HG03575 (cell line): ENCODE results near the gene JUP.
"Not testable (repeated sequence)": the region's sequence is repeated elsewhere in the genome, so short reads cannot be mapped to it uniquely, and the experiment has no call there.

Experiments
- ATAC-seq: cut with Tn5 transposase; IDR thresholded peaks from one replicate; pipeline ENCODE4 v1.9.1; 2021; ENCODE audit not compliant: unreplicated experiment, insufficient number of reproducible peaks, low FRiP score; ENCODE audit errors: extremely low read depth

JUP gene

DNA sequence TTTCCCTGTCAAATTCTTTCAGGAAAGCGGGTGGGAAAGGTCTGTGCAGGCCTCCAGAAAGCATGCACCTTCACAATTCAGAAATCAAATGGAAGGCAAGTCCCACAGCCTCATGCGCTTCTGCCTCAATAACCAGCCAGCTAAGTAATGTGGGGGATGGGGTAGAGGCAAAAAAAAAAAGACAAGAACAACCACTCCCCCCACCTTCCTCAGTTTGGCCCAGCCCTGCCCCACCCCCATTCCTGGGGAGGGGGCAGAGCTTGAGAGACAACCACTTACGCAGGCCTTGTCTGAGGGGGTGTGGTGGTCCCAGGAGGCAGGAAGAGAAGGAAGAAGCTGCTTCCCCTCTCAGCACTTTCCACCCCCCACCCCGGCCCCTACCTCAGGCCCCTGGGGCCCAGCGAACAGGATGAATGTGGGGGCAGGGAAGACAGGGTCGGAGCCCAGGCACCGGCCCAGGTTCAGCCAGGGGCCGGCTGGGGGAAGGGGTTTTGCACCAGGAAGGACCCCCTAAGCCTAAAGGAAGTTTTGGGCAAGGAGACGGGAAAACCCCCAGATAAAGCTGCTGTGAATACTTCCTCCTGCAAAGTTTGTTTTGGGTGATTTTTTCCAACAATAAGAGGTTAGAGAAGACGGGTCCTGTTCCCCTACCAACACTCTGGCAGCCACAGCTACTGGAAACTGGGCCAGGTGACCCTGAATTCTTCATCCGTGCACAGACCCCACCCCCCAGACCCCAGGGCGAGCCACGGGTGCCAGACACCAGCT lies 1.2 kb downstream of the JUP start:
- ATAC-seq, result no peak

DNA sequence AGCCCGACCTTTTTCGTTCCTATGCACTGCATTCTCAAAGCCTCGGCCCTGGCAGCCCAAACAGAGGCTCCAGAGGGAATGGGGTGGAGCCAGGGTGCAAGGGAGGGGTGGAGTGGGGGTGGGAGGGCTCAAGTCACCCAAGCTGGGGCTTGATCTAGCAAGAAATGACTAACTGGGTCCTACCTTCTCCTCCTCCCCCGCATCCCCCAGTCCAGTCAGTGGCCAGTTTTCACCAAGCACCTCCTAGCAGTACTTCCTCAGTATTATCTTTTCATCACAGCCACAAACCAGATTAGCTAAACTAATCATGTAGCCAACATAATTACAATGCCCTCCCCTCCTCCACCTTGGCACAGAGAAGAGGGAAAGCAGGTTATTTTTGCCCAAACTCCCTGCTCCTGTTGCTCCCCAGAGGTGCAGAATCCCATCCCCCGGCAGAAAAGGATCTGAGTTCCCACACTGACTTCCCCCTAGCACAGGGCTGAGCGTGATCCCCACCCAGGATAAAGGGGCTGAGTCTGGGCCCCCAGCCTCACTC lies 2.2 kb downstream of the JUP start:
- ATAC-seq, result no peak

DNA sequence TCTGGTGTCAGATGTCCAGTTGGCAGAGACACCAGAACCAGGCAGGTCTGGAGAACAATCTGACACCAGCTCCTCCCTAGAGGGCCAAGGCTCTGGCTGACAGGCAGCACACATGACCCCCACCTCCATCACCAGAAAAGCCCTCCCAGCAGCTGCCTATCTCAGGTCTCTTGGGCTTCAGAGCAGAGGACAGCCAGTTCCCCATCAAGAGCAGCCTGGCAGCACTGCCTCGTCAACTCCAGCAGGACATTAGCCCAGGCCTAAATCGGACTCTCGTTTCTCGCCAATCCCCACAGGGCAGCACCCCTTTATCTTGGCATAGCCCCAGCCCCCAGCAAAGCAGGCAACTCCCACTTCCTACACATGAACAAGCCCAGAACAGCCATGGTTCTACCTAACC lies 4.4 kb downstream of the JUP start:
- ATAC-seq, result no peak

DNA sequence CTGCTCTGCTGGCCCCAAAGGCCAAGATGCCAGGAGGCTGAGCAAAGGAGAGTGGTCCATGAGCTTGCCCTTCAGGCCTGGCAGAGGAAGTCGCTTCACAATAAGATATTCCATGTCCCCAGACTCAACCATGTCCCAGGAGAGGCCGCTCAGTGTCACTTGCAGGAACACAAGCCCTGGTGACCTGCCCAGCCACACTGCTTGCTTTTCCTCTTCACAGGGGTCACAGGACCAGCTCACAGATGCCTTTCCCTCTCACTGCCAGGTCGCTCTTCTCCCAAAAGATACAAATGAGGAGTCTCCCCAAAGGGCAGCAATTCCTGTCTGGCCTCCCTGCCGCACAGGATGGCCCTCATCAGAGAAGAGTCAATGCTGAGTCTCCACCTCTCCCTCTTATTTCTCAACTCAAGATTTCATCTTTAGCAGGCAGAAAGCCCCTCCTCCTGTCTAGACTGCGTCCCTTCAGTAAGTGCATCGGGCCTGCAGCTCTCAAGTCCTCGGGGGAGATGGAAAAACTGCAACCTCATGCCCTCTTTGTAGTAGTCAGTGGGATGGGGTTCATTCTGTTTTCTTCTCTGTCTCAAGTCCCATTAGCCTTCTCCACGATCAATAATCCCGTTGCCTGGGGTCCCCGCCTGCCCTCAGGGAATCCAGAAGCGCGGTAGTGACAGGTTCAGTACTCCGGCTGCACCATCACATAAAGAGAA lies 5.0 kb downstream of the JUP start:
- no peak for ATAC-seq

DNA sequence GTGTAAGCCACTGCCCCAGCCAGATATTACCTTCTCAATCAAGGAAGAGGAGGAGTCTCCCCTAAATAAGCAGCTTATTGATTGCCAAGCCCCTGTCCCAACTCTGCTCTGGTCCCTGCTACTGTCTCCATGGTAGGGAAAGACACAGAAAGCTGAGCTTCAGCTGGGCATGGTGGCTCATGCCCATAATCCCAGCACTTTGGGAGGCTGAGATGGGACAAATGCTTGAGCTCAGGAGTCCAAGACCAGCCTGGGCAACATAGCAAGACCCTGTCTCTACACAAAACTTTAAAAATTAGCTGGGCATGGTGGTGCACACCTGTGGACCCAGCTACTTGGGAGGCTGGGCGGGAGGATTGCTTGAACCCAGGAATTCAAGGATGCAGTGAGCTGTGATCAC lies 6.6 kb downstream of the JUP start:
- ATAC-seq, result no peak

DNA sequence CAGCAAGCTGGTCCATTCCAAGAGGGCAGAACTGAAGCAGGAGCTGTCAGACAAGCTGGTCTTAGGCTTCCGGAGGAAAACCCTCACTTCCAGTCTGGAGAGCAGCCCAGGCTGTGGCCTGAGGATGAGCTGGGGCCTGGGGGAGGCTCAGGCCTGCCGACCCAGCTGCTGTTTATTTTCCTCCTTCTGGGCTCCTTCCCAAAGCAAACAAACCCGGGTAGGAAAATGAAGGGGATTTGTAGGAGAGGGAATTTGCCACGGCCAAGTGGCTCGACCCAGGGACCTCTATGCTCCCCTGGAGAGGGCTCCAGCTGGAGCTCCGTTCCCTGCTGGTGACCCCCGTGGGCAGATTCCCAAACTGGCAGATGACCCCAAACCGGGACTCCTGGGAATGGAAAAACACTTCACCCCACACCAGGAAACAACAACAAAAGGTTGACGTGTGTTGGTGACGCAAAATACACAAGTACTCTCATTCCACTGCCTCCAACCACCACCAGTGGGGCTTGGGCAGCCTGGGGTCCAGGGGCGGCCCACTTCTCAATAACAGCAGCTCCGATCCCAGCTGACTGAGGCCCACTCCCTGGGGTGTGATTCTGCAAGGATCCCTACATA lies 8.8 kb downstream of the JUP start:
- ATAC-seq, result no peak

DNA sequence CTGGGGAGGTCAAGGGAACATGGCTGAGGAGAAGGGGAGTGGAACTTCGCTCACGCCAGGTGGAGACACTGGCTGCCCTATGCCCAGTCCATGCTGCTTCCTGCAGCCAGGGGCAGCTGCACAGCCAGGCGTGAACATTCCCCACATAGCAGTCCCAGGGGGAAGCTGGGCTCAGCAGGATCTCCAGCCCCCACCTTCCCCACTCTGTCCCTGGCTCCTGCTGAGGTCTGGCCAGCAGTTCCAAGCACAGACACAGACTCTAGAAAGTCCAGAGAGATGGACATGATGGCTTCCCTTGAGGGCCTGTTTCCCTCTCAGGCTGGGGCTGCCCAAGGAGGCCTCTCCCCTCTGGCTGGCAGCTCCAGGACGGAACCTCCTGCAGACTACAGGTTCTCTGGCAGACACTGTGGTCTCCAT lies 9.3 kb downstream of the JUP start:
- ATAC-seq, result no peak

DNA sequence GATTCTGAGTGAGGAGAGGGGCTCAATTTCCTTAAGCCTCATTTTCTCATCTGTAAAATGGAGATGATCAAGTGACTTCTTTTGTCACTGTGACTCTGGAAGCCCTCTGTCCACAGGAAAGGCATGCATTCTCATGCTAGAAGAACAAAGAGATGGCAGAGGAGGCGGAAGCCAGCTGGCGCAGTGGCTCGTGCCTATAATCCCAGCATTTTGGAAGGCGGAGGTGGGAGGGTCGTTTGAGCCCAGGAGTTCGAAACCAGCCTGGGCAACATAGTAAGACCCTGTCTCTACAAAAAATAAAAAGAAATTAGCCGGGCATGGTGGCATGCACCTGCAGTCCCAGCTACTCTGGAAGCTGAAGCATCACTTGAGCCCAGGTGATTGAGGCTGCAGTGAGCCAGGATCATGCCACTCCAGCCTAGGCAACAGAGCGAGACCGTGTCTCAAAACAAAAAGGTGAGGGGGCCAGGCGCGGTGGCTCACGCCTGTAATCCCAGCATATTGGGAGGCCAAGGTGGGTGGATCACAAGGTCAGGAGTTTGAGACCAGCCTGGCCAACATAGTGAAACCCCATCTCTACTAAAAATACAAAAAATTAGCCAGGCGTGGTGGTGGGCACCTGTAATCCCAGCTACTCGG lies 10.1 kb downstream of the JUP start:
- not testable (repeated sequence) for ATAC-seq

DNA sequence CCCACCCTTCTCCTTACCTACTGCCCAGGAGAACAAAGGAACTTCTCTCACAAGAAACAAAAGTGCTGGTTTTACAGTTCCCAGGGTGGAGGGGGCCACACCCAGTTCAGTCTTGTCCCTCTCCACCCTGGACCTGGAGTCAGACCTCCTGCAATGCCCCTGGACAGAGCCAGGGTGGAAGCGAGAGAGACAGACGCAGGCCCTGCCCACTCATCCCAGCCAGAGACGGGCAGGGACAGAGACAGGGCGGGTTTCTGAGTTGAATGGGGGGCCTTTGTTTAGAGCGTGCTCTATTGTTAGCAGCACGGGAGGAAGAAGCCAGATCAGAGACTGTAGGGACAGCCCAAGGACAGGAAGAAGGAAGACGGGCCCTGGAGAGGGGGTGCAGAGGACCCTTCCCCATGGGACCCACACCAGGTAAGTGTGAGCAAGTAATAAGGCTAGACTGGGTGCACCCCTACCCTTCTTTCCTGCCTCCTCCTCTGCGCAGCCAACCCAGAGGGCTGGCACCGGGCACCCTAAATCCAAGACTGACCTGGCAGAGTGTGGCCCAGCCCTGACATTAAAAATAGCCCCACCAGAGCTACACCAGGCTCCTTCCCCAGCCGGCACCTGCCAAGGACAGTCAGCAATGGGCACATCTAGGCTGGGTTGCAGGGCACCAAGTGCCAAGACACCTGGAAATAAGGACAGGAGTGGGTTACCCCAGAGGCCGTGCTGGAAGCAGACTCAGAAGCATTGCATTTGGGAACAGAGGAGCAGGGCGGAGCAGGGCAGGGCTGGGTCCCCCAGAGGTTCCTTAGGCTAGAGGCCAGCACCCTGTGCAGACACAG lies 10.9 kb downstream of the JUP start:
- ATAC-seq, result no peak

DNA sequence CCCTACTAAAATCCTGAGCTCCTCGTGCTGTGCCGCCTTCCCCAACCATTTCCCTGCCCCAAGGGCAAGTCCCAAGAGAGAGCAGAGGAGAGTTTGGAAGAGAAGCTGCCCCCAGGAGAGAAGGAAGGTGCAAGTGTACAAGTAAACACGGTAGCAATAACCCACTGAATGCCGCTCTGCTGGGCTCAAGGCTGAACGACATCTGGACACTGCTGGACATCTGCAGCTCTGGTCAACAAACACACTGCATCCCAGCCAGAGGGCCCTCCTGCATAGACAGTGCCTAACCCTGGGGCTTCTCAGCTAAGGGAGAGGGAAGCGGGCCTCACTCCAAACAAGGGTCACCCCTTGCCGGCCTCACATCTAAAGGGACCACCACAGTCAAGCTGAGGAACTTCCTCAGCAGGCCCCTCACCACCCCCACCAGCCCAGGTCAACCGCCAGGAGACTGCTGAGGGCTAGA lies 12.7 kb downstream of the JUP start:
- ATAC-seq, result no peak

DNA sequence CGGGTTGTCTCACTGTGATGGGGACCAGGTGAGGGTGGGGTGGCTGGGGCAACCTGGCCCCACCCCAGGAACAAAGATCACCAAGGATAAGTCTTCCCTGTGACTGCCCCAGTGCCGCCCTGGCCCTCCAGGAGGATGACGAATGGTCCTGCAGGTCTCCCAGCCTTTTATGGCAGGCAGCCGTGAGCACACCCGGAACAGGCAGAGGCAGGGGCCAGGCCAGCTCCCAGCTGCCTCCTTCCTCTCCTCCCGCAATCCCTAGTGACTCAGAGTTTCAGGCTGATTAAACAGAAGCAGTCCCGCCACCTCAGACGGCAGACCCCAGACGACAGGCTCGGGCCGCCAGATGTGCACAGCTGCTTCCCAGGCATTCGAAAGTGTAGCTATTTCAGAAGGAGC lies 13.3 kb downstream of the JUP start:
- ATAC-seq, result no peak

DNA sequence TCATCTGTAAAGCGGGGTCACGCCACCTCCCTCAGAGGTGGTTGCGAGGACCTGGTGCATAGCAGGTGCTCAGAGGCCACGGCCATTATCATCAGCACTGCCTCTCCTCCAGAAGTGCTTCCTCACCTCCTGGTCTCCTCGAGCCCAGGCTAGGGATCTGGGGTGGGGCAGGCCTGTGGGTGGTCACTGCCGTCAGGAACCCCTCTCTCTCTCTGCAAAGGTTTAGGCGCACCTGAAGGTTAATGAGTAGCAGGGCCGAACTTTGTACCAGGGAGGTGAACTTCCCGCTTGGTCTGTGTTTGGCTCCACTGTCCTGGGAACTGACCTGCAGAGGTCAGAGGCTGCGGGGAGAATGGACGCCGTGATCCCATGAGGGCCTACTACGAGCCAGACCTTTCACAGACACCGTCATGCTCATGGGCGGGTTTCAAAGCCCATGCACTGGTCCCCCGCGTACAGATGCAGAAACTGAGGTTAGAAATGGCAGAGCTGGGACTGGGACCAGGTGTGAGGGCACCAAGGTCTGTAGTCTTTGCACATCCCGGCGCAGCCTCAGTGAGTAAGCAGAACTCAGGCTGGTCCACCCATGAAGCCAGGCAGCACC lies 13.8 kb downstream of the JUP start:
- no peak for ATAC-seq

DNA sequence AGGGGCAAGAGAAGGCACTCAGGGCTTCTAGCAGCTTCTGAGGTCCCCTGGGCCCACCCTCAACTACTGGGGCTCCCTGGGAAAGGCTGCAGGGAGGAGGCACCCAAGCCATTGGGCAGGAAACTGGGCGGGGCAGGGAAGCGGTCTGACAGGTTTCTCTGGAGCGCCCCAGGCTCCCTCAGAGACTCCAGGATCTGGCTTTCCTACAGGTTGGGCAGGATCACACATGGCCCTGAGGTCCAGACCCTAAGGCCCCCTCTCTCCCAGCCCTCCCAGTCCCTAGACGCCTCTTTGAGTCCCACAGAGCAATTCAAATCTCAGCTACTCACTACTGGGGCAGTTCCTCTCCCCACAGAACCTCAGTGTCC lies 14.3 kb downstream of the JUP start:
- ATAC-seq, result no peak

DNA sequence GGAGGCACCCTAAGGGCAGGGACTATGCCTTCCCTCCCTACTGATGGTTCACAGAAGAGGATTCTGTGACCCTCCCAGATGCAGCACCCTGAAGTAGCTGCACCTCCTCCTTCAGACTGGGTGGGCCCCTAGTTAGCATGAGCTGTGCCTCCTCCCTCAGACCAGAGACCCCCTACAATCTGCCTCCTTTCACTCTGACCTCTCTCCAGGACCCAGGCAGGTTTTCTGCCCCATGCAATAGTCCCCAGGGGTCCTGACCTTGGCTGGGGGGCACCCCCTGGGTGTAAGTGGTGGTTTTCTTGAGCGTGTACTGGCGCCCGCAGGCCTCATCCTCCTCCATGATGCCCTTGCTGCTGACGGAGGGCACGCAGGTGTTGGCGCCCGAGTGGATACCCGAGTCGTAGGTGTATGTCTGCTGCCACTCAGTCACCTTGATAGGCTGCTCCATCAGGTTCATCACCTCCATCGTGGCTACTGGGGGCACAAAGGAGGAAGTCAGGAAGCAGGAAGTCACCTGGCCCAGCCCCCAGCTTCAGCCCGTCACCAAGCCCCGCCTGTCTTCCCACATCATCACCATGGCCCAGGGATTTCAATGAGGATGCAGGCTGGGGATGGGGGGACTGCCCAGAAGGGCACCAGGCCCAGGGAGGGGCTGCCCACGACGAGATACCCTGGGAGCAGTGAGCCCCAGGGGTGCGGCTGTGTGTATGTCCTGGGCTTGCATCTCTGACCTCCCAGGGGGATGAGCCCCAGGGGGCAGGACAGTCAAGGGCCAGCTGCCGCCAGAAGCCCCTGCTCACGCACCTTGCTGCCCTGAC lies 14.9 kb downstream of the JUP start:
- ATAC-seq, result no peak

DNA sequence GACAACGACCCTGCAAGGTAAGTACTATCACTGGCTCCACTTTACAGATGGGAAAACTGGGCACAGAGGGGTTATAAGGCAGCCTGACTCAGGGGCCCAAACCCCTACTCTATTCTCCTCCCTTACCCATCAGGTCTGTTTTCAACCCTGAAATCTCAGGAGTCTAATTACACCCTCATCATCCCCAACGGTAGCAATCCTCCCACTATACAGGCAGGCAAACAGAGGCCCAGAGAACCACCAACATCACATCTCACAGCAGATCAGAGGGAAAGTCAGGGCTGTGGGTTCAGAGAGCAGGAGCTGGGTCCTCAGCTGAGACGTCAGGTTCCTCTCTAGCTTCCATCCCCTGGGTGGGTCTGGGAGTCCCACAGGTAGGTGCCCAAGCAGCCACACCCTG lies 16.5 kb downstream of the JUP start:
- no peak for ATAC-seq

DNA sequence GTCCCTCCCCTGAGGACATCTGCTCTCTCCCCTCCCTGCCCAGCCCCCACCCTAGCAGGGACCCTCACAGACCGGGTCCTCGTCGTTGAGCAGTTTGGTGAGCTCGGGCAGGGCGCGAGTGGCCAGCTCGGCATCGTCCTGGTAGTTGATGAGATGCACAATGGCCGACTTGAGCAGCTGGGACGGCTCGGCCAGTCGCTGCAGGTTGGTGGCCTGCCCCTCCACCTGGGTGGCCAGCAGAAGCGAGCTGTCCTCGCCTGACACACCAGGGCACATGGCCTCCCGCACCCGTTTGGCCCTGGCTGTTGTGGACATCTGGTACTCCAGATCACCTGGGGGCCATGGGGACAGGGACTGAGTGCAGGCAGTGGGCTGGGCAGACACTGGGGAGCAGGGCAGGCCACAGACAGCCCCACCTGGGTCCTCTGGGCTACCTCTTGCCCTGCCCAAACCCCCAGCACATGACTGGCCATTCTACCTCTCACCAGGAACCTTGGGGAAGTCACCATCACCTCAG lies 17.1 kb downstream of the JUP start:
- ATAC-seq, result no peak

DNA sequence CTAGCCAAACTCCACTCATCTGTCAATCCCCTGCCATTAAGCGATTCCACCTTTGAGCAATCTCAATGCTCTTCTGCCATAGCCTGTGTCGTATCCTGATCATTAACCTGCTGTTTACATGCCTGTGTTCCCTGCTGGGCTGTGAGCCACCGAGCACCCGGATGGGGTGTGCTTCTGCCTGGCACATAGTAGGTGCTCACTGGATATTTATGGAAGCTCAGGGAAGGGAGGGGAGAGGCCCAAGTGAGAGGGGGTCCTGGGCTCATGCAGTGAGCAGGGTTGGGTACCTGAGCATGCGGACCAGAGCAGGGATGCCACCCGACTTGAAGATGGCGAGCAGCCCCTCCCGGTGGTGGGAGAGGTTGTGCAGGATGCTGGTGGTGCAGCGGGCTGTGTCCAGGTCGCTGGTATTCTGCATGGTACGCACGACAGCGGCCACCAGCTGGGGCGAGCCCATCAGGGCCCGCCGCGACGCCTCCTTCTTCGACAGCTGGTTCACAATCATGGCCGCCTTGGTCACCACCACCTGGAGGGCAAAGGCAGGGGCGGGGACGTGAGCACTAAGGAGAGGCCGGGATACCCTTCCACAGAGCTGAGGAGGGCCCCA lies 17.7 kb downstream of the JUP start:
- ATAC-seq, result no peak
